Dermis microvascular lymphatic vessel endothelial cell (primary cell): ENCODE measurements around the gene PCYT1A. TPM values are rescaled to one million over a fixed set of nuclear protein-coding genes. Genes with fewer than 3 reads are reported as not detected.
A peak's percentile ranks its signal among the peaks of the same experiment; 100 is the strongest.
"Not testable (repeated sequence)": the region's sequence is repeated elsewhere in the genome, so short reads cannot be mapped to it uniquely, and the experiment has no call there.

Experiments used
- DNase-seq, 2 donors: peaks; one replicate each; pipeline versions ENCODE4 v3.0.0 to v3.0.0-alpha.2; 2010; ENCODE audit warnings: low read depth in 2 of 2
- total RNA-seq: library from RNA; depleted of rRNA; stranded (reverse); fragments of >200 nt; gene quantifications from 2 replicates; pipeline ENCODE4 v1.2.1, GENCODE V29; 2014

Gene PCYT1A
- 48.7 and 48.8 TPM in 2 replicates for total RNA-seq

DNA sequence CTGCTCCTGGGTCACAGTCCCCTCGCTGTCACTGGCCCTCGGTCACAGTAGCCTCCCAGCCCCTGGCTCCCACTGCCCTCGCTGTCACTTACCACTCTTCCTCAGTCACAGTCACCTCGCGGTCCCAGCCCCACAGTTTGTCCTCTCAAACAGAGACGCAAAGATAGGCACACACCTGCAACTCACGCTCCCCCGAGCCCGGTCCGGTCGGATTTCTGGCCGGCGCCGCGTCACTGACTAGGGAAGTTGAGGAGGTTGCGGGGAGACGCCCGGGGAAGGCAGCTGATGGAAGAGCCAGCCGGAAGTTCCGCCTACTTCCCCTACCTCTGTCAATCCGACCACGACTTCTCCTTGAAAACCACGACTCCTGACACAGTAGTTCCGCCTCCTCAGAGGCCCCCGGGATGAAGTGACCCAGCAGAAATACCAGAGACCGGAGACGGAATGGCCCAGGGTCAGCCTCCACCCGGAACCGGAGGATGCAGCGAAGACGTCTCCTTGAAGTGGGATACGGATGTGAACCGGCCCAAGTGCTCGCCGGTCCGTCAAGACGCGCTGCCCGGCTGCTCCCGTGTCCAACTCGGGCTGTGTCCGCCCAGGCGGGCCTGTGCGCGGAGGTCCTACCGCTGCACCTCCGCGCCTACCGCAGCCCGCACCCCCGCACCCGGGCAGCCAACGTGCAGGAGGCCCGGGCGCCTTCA is at the start of gene PCYT1A:
PCYT1A (minus strand) TSS at position 287 of the 701 bp plus-strand sequence. CDS start 17,195 bp downstream, outside the sequence.
- DNase-seq, result peak; percentile 67 to 95

- DNase-seq, result no peak
Observed at GRCh38 chr3:196336319-196337145, 49.0 kb upstream of the PCYT1A start.

DNA sequence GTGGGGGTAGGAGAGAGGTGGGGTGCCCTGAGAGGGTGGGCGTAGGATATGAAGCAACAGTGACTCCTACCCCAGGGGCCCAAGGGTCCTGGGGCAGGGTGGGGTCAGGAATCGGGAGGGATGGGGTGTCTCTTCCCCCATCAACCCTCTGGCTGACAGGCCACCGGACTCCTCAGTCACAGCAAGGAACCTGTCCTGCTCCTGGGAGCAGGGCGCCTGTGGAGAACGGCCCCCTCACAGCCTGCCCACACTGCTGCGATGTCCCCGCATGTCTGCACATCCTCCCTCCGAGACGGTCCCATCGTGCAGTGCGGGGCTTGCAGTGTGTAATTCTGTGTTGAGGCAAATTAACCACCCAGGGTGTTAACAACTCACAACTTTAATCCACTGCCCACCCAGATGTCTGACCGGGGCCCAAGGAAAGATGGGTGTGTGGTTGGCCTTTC is 48.0 kb upstream of the PCYT1A start:
- DNase-seq, result no peak

DNA sequence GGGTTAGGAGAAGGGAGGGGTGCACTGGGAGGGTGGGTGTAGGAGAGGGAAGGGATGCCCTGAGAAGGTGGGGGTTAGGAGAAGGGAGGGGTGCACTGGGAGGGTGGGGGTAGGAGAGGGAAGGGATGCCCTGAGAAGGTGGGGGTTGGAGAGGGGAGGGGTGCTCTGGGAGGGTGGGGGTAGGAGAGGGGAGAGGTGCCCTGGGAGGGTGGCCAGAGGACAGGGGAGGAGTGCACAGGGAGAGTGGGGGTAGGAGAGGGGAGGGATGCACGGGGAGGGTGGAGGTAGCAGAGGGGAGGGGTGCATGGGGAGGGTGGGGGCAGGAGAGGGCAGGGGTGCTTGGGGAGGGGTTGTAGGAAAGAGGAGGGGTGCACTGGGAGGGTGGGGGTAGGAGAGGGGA is 47.5 kb upstream of the PCYT1A start:
- no peak for DNase-seq

- DNase-seq, result no peak
Observed at GRCh38 chr3:196332168-196332567, 44.6 kb upstream of the PCYT1A start.

- DNase-seq, result no peak
Observed at GRCh38 chr3:196327405-196327804, 39.9 kb upstream of the PCYT1A start.

- DNase-seq, result no peak
Observed at GRCh38 chr3:196326936-196327335, 39.4 kb upstream of the PCYT1A start.

DNA sequence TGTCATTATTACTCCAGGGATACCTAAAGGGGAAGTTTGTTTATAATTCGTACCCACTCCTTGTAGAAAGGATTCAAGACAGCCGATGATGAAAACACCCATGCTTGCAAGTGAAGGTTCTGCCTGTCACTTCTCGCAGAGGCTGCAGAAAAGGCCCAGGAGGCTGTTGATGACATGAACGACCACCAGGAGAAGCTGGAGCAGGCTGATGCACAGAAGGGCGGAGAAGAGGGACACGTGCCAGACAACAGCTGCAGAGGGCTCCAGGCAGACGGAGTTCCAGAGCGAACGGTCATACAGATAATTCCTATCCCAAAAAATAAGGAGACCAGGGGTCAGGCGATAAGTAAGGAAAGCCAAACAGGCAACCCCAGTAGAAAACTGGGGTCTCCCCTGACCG is 36.2 kb upstream of the PCYT1A start:
- no peak for DNase-seq

DNA sequence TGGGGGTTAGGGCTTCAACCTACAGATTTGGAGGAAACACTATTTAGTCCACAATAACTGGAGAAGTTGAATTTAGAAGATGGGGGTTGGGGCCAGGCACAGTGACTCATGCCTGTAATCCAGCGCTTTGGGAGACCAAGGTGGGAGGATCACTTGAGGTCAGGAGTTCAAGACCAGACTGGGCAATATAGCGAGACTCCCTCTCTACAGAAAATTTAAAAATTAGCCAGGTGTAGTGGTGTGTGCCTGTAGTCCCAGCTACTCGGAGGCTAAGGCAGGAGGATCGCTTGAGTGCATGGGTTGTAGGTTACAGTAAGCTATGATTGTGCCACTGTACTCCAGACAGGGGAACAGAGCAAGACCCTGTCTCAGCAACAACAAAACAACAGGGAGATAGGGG is 35.5 kb upstream of the PCYT1A start:
- no peak for DNase-seq

GRCh38 chr3:196321162-196321561 is 33.6 kb upstream of the PCYT1A start:
- no peak for DNase-seq

GRCh38 chr3:196320137-196320536 is 32.6 kb upstream of the PCYT1A start:
- no peak for DNase-seq

DNA sequence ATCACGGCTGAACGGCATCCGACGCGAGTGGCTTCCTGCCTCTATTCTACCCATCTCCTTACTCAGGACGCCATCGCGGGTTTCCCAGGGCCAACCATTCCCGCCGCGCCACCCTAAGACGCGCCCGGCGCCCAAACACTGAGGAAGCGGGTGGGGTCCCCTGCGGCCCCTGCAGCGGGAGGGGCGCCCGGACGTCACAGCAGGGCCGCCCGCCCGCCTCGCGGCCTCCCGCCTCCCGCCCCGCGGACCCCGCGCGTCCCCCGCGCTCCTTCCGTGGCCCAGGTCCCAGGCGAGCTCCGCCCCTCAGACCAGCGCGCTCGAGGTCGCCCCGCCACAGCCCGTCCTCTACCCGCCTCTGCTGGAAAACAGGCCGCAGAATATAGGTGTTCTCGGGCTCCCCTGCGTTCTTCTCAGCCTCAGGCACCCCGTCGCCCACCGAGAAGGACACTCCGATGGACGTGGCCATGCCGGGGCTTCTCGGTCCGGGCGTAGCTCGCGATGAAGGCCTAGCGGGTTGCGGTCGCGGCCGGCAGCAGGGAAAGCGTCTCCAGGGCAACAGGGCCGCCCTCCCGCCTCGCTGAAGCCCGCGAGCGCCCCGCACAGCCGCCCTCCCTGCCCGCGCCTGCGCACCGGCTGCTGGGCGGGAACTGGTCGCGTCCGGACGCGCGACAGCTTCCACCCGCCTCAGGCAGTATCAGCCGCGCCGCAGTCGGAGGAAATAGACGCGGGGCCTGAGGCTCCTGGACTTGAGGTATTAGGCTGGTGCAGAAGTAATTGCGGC is 30.4 kb upstream of the PCYT1A start, which contains the start of gene DYNLT2B:
DYNLT2B (minus strand) TSS at position 554 of the 781 bp plus-strand sequence; CDS start at position 466, 88 bp downstream.
- DNase-seq, result peak; percentile 69 to 93

DNA sequence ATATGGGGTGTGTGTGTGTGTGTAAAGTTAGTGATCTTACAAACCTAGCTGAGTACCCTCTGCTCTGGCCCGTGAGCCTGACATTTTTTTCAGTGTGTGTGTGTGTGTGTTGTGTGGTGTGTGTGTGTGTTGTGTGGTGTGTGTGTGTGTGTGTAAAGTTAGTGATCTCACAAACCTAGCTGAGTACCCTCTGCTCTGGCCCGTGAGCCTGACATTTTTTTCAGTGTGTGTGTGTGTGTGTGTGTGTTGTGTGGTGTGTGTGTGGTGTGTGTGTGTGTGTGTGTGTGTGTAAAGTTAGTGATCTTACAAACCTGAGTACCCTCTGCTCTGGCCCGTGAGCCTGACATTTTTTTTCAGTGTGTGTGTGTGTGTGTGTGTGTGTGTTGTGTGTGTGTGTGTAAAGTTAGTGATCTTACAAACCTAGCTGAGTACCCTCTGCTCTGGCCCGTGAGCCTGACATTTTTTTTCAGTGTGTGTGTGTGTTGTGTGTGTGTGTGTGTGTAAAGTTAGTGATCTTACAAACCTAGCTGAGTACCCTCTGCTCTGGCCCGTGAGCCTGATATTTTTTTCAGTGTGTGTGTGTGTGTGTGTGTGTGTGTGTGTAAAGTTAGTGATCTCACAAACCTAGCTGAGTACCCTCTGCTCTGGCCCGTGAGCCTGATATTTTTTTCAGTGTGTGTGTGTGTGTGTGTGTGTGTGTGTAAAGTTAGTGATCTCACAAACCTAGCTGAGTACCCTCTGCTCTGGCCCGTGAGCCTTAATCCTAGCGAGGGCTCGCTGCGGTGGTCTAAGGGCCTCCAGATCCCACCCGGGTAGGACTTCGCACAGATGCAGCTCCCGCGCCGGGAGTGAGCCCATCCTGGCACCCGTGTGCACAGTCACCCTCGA is 29.5 kb upstream of the PCYT1A start:
- DNase-seq, result peak in 1 of 2 donors; percentile 30

DNA sequence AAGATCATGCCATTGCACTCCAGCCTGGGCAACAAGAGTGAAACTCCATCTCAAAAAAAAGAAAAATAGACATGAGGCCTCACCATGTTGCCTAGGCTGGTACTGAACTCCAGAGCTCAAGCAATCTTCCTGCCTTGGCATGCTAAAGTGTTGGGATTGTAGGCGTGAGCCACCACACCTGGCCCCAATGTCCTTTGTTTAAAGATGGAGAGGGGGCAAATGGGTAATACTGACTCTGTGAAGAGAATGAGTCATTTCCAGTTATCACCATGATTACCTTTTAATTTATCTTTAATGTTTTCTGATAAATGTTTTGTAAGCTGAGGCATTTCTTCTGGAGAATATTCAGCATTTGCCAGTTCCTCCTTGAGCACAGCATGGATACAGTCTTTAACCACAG is 28.3 kb upstream of the PCYT1A start:
- DNase-seq, result no peak

- no peak for DNase-seq
Observed at GRCh38 chr3:196314597-196314996, 27.1 kb upstream of the PCYT1A start.

DNA sequence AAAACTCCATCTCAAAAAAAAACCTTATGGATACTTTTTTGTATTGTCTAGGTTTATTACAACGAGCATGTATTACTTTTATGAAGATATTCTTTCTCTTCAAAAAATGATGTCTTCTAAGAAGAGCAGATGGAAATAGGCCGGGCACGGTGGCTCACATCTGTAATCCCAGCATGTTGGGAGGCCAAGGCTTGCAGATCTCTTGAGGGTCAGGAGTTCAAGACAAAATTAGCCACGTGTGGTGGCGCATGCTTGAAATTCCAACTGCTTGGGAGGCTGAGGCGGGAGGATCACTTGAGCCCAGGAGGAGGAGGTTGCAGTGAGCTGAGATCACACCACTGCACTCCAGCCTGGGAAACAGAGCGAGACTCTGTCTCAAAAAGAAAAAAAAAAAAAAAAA is 26.6 kb upstream of the PCYT1A start:
- DNase-seq, result not testable (repeated sequence)

- DNase-seq, result not testable (repeated sequence)
Observed at GRCh38 chr3:196302960-196303359, 15.4 kb upstream of the PCYT1A start.

DNA sequence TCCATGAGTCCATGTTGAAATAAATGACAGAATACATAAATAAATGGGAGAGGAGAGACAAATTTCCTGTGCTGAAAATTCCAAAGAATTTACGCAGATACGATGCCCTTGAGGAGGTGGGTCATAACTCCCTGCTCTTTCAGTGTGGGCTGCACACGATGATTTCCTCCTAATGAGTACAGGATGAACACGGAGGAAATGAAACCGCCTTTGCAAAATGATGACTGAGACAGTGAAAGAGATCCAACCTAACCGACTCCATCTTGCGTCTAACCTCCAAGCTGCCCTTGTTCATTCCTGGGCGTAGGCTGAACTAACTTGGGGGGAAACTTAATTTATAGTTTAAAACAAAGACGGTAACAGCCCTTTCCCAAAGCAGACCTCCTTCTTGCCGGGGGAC is 15.0 kb upstream of the PCYT1A start:
- DNase-seq, result not testable (repeated sequence)

DNA sequence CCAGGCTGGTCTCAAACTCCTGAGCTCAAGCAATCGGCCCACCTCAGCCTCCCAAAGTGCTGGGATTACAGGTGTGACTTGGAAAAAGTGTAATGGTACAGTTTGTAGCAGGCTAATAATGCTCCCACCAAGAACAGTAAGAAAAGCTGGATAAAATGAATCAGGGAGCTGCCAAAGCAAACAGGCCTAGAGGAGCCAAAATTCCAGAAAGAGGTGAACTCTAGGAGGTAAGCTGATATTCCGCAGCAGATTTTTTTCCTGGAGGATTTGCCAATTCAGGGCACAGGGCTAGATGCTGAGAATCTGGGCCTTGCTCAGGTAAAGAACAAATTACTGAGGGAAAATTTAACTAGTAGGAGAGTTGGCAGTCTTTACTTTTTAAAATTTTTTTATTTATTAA is 11.0 kb upstream of the PCYT1A start:
- no peak for DNase-seq

DNA sequence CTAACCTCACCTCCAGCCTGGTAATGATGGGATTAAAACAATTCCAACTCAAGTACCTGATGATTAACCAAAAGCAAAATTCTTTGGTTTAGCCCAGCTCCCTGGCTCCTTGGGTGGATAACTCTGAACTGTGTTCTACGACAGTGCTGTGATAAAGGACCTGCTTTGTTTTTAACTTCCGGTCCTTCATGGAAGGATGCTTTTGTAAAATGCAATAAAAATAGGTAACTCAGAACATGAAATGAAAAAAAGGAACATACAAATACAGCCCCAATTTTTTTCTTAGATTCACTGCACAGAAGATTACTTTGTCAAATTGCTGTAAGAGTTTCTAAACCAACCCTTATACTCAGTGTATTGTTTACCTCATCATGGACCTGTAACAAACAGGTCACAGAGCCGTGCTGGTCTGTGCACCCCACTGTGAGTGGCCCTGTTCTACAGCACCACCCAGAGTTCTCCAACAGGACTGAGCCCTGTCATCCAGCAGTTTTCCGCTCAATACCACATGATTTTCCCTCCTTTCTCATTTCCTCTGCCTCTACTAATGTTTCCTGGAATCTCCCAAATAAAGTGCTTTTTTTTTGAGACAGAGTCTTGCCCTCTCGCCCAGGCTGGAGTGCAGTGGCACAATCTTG is 4.9 kb upstream of the PCYT1A start:
- peak in 1 of 2 donors; percentile 7 for DNase-seq
